HL-60 (cell line): ENCODE measurements around the gene TIE1.

ENCODE experiments used
- DNase-seq, 2 experiments: peaks; one replicate each; pipeline ENCODE4 v3.0.0-alpha.2; 2010 to 2020; ENCODE audit warnings: low read depth in 1 of 2, low spot score in 1 of 2
- H3K27ac ChIP-seq: fragments of 250-450 bp; sonication (Bioruptor Pico); replicated peaks from 2 replicates; pipeline ENCODE4 v1.5.1; 2020; ENCODE audit warnings: mild to moderate bottlenecking, moderate library complexity
- H3K27me3 ChIP-seq: fragments of 250-450 bp; sonication (Bioruptor Pico); 2 replicates; pipeline ENCODE4 v1.5.1; 2021; ENCODE audit warnings: mild to moderate bottlenecking, moderate library complexity; ENCODE audit not compliant: insufficient read depth, poor library complexity, severe bottlenecking
- H3K4me3 ChIP-seq: replicated peaks from 2 replicates; pipeline ENCODE4 v1.5.1; 2011; ENCODE audit warnings: mild to moderate bottlenecking, control low read depth, low read length; ENCODE audit not compliant: insufficient read depth
- GABPA ChIP-seq: IDR thresholded peaks from 2 replicates; pipeline ENCODE4 v1.6.1; 2012; ENCODE audit warnings: low read depth
- POLR2AphosphoS5 ChIP-seq: IDR thresholded peaks from 2 replicates; pipeline ENCODE4 v1.6.1; 2012; ENCODE audit warnings: low read depth
- REST ChIP-seq: IDR thresholded peaks from 2 replicates; pipeline ENCODE4 v1.6.1; 2012; ENCODE audit warnings: low read depth; ENCODE audit not compliant: insufficient replicate concordance
- SPI1 ChIP-seq: IDR thresholded peaks from 2 replicates; pipeline ENCODE4 v1.6.1; 2012; ENCODE audit warnings: low read depth, mild to moderate bottlenecking, borderline replicate concordance
- TF ChIP-seq, protein P1 (sequence below): IDR thresholded peaks from one replicate; pipeline ENCODE4 v1.5.1; 2011; ENCODE audit warnings: low read length, control low read depth, inconsistent platforms; ENCODE audit not compliant: insufficient read depth

Gene TIE1

GRCh38 chr1:43339584-43340232 lies 38.9 kb downstream of the TIE1 start:
- TF ChIP-seq GABPA = no peak
- no peak for TF ChIP-seq REST
- TF ChIP-seq, protein P1, sequence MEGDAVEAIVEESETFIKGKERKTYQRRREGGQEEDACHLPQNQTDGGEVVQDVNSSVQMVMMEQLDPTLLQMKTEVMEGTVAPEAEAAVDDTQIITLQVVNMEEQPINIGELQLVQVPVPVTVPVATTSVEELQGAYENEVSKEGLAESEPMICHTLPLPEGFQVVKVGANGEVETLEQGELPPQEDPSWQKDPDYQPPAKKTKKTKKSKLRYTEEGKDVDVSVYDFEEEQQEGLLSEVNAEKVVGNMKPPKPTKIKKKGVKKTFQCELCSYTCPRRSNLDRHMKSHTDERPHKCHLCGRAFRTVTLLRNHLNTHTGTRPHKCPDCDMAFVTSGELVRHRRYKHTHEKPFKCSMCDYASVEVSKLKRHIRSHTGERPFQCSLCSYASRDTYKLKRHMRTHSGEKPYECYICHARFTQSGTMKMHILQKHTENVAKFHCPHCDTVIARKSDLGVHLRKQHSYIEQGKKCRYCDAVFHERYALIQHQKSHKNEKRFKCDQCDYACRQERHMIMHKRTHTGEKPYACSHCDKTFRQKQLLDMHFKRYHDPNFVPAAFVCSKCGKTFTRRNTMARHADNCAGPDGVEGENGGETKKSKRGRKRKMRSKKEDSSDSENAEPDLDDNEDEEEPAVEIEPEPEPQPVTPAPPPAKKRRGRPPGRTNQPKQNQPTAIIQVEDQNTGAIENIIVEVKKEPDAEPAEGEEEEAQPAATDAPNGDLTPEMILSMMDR = no peak
- TF ChIP-seq SPI1 = no peak
- no peak for TF ChIP-seq POLR2AphosphoS5
- Histone ChIP-seq H3K4me3 (no peak overlapping the region), H3K27me3 (no peaks in the 10 kb centered on the region), H3K27ac (no peak overlapping the region)
- DNase-seq = no peak

GRCh38 chr1:43340559-43340958 lies 39.8 kb downstream of the TIE1 start:
- no peak for DNase-seq
- Histone ChIP-seq H3K27ac (no peak overlapping the region), H3K4me3 (no peak overlapping the region), H3K27me3 (no peaks in the 10 kb centered on the region)
- TF ChIP-seq POLR2AphosphoS5 (no peak), GABPA (no peak)
- TF ChIP-seq, protein P1 = no peak

DNA sequence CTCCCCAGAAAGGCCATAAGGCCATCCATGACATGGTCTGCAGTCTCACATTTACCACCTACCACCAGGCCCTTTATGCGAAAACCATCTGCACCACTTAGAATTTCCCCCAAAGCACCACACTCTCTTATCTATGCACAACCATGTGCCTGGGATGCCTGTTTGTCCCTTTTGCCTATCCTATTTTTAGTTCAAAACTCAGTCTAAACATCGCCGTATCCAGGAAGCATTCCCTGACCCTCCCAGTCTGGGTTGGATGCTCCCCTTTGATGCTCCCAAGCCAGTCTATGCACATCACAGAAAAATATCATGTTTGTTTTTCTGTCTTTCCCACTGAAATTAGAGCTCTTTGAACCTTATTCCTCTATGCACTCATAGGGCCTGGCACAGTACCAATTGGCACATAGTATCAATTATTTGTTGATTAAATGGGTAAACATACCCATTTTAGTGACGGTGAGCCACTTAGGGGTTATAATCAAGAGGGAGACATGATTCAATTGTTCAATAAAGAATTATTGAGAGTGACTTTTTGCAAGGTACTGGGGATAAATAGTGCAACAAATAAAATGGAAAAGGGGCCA lies 43.6 kb downstream of the TIE1 start:
- H3K27me3 ChIP-seq = no peaks in the 10 kb centered on the region
- TF ChIP-seq, protein P1 = no peak
- TF ChIP-seq SPI1 (no peak), REST (no peak), POLR2AphosphoS5 (no peak), GABPA (no peak)
- no peak for DNase-seq
- H3K4me3 ChIP-seq = no peak overlapping the region
- no peak overlapping the region for H3K27ac ChIP-seq

GRCh38 chr1:43345120-43345519 lies 44.3 kb downstream of the TIE1 start:
- Histone ChIP-seq H3K4me3 (no peak overlapping the region), H3K27ac (no peak overlapping the region)
- DNase-seq = no peak

More at GRCh38 chr1:43345120-43345519, 44.3 kb downstream of the TIE1 start:
- TF ChIP-seq, protein P1 = no peak
- TF ChIP-seq GABPA (no peak), SPI1 (no peak), POLR2AphosphoS5 (no peak), REST (no peak)
- H3K27me3 ChIP-seq = no peaks in the 10 kb centered on the region
